A673 (cell line): Measurements from ENCODE around the gene PRR11.

Experiments
- EZH2 ChIP-seq: fragments of 200-600 bp; sonication (generic); IDR thresholded peaks from 2 replicates; pipeline ENCODE4 v1.6.1; 2017; ENCODE audit warnings: borderline replicate concordance, low read depth, mild to moderate bottlenecking, mixed read lengths, antibody characterized with exemption, low read length; ENCODE audit not compliant: poor library complexity, severe bottlenecking
- TF ChIP-seq, protein P1 (sequence below): fragments of 300-800, 200-600 bp; sonication (generic); conservative IDR thresholded peaks from 2 replicates; pipeline ENCODE4 v1.5.1; 2017; ENCODE audit warnings: low read depth, mild to moderate bottlenecking, antibody characterized with exemption, low read length, moderate library complexity, mixed read lengths

DNA sequence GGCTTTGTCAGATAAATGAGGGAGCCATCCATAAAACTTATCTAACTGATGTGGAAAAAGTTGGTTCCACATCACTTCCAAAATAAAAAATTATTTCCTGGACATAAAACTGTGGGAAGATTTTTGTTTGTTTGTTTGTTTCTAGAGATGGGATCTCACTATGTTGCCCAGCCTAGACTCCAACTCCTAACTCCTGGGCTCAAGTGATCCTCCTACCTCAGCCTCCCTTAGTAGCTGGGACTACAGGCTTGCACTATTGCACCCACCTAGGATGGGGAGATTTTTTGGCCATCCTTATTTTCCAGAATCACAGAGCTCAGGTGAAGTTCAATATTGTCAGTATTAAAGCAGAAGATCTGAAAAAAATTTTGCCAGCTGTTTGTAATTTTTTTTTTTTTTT, 30.5 kb downstream of the PRR11 start:
- TF ChIP-seq EZH2, result no peak
- TF ChIP-seq, protein P1, sequence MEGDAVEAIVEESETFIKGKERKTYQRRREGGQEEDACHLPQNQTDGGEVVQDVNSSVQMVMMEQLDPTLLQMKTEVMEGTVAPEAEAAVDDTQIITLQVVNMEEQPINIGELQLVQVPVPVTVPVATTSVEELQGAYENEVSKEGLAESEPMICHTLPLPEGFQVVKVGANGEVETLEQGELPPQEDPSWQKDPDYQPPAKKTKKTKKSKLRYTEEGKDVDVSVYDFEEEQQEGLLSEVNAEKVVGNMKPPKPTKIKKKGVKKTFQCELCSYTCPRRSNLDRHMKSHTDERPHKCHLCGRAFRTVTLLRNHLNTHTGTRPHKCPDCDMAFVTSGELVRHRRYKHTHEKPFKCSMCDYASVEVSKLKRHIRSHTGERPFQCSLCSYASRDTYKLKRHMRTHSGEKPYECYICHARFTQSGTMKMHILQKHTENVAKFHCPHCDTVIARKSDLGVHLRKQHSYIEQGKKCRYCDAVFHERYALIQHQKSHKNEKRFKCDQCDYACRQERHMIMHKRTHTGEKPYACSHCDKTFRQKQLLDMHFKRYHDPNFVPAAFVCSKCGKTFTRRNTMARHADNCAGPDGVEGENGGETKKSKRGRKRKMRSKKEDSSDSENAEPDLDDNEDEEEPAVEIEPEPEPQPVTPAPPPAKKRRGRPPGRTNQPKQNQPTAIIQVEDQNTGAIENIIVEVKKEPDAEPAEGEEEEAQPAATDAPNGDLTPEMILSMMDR, result no peak
